HT1080 (cell line): ENCODE measurements around the gene NDUFS1. TPM values are rescaled to one million over a fixed set of nuclear protein-coding genes. Genes with fewer than 3 reads are reported as not detected.
A peak's percentile ranks its signal among the peaks of the same experiment; 100 is the strongest.
"Not testable (repeated sequence)": the region's sequence is repeated elsewhere in the genome, so short reads cannot be mapped to it uniquely, and the experiment has no call there.

Source experiments
- DNase-seq: peaks from one replicate; pipeline ENCODE4 v3.0.0-alpha.2; 2015; ENCODE audit warnings: low read depth
- polyA plus RNA-seq, 2 experiments: library from polyadenylated mRNA; depleted of rRNA; stranded (reverse); fragments of >200 nt; gene quantifications; 2 replicates each; pipeline ENCODE4 v1.2.3, GENCODE V29; 2015
- total RNA-seq: library from RNA; depleted of rRNA; stranded (reverse); fragments of >200 nt; shearing (Covaris generic); gene quantifications from 2 replicates; pipeline ENCODE4 v1.2.3, GENCODE V29; 2014; rRNA removed

The NDUFS1 gene
- 86.1 and 101 TPM in 2 replicates for total RNA-seq
- polyA plus RNA-seq (2015; cell fraction: cytosol; rRNA removed): 81.1 and 89.0 TPM in 2 replicates
- polyA plus RNA-seq (2015; cell fraction: nucleus; rRNA removed): 153 and 154 TPM in 2 replicates

DNA sequence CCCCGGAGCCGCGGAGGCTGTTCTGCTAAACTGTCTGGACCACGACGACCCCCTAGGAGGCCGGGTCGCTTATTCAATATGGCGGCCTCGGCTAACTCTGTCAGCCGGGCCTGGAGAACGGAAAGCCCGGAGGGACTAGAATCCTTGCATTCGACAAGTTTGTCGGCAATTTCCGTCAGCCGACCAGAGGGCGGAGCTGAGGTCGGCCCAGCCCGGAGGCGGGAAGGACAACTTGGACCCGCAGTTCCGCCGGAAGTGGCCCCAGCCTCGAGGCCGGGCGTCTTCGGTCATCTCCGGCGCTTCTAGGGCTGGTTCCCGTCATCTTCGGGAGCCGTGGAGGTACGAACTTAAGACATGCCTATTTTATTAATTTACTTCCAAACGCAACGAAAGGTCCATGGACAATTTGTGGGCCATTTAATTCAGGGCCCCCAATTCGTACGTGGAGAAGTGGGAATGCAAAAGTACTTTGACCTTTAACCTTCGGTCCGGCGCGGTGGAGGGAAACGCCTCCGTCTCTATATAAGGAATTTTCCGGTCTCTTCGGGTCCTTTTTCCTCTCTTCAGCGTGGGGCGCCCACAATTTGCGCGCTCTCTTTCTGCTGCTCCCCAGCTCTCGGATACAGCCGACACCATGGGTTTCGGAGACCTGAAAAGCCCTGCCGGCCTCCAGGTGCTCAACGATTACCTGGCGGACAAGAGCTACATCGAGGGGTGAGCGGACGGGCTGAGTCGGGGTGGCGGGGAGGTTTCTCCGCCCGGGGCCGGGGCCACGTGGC, at the start of gene NDUFS1, which contains the start of gene EEF1B2:
NDUFS1 (minus strand) TSS at position 99 of the 779 bp plus-strand sequence. CDS start 5,766 bp downstream, outside the sequence.
EEF1B2 (plus strand) TSS at position 550 of the 779 bp plus-strand sequence; CDS start at position 635, 85 bp downstream.
- DNase-seq: peak; percentile 97

DNA sequence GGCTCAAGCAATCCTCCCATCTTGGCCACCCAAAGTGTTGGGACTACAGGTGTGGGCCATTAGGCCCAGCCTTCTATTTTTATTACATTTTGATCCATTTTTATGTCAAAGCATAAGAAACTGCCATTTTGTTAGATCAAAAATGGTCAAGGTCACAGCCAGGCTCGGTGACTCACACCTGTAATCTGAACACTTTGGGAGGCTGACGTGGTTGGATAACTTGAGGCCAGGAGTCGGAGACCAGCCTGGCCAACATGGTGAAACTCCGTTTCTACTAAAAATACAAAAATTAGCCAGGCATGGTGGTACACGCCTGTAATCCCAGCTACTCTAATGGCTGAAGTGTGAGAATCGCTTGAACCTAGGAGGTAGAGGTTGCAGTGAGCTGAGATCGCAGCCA, 49.7 kb upstream of the NDUFS1 start:
- no peak for DNase-seq

DNA sequence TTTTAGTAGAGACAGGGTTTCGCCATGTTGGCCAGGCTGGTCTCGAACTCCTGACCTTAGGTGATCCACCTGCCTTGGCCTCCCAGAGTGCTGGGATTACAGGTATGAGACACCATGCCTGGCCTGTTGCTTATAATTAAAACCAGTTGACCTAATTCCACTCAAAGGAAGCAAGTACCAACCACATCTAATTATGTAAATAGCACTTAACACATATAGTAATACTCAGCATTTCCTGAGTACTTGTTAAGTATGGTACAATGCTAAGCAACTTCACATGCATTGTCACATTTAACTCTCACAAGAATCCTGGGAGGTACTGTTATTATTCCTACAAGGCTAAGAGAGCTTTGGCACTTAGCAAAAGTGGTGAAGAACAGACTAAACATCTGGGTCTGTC, 48.1 kb upstream of the NDUFS1 start:
- not testable (repeated sequence) for DNase-seq

DNA sequence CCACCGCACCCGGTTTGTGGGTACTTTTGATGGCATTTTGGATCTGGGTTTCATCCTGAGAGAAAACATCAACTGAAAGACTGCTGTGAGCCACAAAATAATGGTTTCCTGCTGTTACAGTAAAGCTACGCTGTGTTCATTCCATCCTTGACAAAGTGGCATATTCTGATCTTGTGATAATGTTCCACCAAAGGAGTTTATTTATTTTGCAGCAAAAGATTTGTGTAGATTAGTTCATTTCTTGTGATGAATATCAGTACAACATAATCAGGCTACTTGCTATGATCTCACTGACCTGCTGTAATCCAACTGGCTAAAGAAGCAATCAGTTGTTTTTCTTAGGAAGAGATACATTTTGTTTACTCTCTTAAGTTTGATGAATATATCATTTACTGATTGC, 45.5 kb upstream of the NDUFS1 start:
- DNase-seq: no peak

DNA sequence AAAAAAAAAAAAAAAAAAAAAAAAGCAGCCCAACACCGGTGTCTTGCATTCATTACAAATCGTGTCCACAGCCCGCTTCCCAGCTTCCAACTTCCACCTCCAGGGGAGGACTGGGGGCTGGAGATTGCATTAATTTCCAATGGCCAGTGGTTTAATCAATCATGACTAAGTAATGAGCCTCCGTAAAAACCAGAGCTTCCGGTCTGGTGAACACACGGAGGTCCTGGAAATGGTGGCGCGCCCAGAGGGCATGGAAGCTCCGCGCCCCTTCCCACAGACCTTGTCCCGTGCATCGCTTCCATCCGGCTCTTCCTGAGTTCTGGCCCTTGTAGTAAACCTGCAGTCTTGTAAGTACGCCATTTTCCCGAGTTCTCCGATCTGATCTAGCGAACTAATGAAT, 44.1 kb upstream of the NDUFS1 start:
- no peak for DNase-seq

DNA sequence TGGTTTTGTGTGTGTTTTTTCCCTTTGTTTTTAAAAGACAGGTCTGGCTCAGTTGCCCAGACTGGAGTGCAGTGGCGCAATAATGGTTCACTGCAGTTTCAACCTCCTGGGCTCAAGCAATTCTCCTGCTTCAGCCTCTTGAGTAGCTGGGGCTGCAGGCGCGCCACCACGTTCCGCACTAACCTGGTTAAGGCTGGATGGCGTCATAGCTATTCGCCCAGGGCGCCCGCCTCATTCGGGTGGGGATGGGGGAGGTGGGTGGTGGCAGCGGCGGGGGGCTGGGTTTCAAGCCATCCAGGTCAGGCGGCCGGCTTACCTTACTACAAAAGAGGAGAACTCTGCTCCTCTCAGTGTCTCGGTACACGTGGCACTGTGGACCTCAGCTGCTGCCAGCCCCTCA, 43.2 kb upstream of the NDUFS1 start:
- no peak for DNase-seq

DNA sequence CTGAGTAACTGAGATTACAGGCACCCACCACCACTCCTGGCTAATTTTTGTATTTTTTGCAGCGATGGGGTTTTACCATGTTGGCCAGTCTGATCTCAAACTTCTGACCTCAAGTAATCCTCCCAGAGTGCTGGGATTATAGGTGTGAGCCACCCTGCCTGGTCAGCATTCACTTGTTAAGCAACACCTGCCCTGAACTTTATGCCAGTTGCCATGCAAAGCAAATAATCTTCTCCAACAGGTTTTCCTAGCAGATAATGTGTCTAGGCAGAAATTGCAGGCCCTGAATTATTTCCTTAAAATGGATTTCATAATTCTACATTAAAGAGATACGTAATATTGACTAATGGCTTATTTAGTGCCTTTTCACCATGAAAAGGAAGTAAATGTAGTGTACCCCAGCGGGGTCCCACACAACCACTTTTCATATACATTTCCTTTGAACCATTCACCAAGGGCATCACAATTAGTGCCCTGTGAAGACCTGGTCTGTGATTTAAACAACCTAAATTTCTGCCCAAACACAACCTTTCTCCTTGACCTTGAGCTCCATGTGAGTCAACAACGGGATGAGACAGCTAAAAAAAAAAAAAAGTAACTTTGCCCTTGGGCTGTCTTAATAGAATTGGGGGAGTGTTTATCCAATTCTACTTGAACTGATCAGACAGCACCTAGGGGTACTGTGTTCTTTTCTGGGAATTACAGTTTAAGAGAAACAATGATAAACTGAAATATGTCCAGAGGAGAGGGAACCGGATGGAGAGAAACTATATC, 42.0 kb upstream of the NDUFS1 start:
- no peak for DNase-seq

DNA sequence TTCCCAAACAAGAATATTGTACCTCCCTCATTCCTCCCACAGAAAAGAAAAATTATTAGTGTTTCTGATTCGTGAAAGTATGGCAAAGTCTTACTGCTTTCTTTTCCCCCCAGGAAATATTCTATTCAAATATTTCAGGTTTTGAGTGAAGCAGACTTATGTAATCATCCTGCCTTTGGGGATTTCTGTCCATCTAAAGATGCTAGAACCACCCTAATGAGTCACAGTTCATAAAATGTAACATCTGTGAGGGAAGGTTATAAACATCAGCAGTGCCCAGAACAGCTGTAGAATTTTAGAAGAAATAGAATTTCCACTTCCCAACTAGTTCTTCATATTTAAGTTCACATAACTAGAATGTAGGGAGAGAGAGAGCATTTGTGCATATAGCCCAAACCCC, 39.4 kb upstream of the NDUFS1 start:
- no peak for DNase-seq

DNA sequence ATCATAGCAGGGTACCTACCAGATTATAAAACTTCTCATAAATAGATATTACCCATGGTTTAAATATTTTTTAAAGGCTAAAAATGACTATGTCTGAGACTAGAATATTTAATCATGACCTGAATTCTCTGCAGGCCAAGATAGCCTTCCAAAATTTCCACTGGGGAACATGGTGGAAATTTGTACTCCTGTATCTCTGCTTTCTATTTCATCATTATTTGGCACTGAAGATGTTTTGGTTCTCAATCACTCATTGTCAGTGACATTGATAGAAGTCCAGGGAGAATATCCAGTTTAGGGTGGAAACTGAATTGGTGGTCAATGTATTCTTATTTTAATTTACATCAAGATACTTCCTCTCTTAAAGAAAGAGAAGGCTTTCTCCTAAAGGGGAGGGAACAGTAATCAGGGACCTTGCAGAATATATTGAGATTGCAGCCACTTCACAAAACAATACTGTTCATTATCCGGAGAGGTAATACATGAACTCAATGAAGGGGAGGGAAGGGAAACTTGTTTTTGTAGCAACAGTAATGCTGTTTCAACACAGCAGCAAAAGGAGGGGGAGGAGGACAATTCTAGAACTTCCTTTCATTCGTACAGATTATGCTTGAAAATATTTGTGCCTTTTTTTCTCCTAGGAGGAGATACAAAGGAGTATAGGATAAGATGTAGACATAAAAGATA, 34.6 kb upstream of the NDUFS1 start:
- no peak for DNase-seq

DNA sequence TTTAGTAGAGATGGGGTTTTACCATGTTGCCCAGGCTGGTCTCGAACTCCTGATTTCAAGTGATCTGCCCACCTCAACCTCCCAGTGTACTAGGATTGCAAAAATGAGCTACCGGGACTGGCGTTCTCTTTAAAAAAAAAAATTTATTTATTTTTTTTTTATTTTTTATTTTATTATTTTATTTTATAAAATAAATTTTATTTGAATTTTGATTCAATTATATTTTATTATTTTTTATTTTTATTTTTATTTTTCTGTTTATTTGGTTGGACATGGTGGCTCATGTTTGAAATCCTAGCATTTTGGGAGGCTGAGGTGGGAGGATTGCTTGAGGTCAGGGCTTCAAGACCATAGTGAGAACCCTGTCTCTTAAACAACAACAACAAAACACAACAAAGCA, 32.9 kb upstream of the NDUFS1 start:
- no peak for DNase-seq

DNA sequence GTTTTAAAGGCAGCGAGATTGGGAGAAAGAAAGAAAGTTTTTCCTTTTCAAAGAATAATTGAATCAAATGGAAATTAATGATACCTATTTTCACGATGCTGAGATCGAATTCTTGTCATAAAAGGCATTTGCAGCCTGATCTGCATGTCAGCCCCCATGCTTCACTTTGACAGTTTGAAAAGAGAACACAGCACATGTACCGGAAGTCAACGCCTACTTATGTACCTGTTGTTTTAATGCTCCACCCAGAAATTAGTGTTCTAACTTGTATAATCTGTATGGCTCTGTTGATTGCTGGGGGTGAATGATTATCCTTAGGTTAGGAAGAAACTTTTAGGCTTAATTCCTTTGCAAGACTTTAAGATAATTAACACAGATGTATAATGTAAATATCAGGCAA, 31.4 kb upstream of the NDUFS1 start:
- no peak for DNase-seq

DNA sequence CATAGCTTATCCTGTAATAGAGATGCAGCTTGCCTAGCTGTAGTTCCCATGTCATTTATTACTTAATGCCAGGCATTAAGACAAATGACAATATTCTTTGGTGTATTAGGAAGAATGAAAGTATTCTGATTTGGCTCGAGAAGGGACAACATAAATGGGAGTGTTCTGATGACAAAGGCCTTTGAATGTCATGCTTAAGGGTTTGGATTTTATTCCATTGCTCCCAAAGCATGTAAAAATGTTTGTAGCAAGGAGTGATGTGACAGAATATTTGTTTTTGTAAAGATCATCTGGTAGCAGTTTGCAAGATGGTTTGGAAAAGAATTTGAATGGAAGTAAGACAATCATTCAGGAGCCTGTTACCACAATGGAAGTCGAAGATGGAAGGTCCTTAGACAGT, 30.9 kb upstream of the NDUFS1 start:
- DNase-seq: no peak

DNA sequence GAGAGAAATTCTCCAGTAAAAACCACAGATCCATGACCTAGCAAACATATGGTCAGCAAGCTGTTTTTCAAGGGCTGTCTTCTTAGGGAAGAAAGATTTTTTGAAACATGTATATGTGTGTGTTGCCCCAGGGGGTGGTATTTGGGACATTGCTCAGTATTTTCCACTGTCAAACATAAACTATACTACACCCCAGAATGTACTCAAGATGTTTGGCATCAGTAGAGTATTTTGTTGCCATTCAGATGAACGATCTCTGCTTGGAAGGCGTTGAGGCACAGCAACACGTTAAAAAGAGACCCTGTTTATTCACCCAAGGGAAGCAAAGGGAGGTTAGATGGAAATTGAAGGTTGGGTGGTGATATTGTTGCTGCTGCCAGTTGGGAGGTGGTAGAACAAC, 30.4 kb upstream of the NDUFS1 start:
- no peak for DNase-seq

DNA sequence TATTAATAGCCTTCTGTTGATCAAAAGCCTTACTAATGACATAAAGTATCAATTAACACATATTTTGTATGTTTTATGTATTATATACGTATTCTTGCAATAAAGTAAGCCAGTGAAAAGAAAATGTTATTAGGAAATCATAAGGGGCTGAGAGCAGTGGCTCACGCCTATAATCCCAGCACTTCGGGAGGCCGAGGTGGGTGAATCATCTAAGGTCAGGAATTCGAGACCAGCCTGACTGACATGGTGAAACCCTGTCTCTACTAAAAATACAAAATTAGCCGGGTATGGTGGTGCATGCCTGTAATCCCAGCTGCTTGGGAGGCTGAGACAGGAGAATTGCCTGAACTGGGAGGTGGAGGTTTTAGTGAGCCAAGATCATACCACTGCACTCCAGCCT, 22.3 kb upstream of the NDUFS1 start:
- peak; percentile 48 for DNase-seq

DNA sequence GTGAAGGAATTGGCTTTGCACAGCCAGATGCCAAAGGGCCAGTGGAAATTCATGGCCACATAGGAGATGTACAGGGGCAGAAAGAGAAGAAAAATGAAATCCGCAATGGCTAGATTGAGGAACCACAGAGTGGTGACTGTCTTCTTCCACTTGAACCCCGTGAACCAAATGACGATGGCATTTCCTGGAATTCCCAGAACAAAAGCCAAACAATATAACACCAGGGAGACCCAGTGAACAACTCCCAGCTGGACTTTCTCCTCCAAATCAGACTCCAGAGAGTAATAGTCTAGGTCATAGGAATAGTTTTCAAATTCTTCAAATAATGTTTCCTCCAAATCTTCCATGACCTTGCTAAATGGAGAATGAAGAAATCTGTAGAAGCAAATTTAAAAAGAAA, 17.7 kb upstream of the NDUFS1 start:
- no peak for DNase-seq

DNA sequence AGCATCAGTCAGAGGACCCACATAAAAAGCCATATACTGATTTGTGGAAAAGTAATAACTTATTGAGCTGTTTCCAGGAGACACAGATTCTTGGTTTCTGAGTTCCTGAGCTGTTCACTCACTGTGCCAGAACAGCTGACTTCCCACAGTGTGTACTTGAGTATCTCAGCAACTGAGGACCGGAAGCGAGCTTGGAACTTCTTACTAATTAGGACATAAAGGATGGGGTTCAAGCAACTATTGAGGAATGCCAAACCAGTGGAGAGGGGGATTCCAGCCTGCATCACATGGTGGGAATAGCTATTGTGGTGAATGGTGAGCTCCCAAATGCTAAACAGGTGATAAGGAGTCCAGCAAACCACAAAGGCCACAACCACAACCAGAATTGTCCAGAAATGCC, 16.9 kb upstream of the NDUFS1 start:
- no peak for DNase-seq

DNA sequence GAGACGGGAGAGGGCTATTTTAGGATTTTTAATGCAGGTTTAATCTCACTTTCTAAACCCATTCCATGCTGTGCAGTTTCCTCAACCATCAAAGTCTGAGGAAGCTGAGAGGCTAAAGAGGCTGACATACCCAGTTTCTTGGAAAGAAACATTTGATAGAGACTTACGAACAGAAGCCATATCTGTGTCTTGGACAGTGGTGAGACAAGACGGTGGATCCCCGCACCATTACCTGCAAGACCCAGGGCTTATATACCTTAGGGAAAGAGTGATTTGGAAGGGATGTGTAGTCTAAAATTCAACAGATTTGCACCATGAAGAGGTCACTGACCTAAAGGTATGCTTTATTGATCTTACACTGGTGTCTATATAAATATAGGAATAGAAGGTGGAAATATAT, 13.9 kb upstream of the NDUFS1 start:
- DNase-seq: no peak

DNA sequence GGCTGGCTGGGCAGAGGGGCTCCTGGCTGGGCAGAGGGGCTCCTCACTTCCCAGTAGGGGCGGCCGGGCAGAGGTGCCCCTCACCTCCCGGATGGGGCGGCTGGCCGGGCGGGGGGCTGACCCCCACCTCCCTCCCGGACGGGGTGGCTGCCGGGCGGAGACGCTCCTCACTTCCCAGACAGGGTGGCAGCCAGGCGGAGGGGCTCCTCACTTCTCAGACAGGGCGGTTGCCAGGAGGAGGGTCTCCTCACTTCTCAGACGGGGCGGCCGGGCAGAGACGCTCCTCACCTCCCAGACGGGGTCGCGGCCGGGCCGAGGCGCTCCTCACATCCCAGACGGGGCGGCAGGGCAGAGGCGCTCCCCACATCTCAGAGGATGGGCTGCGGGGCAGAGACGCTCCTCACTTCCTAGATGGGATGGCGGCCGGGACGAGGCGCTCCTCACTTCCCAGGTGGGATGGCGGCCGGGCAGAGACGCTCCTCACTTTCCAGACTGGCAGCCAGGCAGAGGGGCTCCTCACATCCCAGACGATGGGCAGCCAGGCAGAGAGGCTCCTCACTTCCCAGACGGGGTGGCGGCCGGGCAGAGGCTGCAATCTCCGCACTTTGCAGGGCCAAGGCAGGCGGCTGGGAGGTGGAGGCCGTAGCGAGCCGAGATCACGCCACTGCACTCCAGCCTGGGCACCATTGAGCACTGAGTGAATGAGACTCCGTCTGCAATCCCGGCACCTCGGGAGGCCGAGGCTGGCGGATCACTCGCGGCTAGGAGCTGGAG, 12.6 kb upstream of the NDUFS1 start:
- not testable (repeated sequence) for DNase-seq

DNA sequence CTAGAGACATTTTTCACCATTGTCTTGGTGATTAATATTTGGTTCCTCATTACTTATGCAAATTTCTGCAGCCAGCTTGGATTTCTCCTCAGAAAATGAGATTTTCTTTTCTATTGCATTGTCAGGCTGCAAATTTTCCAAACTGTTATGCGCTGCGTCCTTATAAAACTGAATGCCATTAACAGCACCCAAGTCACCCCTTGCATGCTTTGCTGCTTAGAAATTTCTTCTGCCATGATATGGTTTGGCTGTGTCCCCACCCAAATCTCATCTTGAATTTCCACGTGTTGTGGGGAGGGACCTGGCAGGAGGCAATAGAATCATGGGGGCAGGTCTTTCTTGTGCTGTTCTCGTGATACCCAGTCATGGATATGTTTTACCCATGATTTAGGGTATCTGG, 9.0 kb upstream of the NDUFS1 start:
- not testable (repeated sequence) for DNase-seq

DNA sequence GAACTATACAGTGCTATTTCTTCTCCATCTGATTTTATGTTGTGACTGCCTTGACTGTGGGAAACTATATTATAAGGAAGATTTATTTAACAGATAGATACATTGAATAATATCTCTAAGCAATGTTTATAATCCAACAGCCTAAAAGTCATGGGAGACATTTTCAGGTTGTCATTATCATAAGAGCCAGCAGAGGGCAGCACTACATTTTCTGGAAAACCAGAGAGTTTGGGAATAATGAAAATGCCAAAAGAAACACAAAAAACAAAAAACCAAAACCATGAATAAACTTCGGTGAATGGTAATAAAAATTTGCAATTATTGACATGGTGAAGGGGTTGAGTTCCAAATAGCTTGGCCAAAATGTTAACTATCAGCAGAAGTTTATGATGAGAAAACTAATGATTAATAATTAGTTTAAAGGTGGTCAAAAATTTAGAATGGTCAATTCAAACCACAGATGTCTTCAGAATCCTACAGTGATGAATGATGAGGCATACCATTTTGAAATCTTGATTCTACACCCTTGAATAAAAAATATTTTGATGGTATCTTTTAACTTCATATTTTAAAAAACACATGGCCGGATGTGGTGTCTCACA, 5.1 kb upstream of the NDUFS1 start:
- DNase-seq: peak; percentile 21
